NCI-H1105 treated with DMSO at 0.1 percent for 48 hours (cell line): ENCODE measurements around the gene HRK.
"Not testable (repeated sequence)": the region's sequence is repeated elsewhere in the genome, so short reads cannot be mapped to it uniquely, and the experiment has no call there.

Experiments used
- DNase-seq: peaks from one replicate; lab custom pipeline; 2025; lab: John Stamatoyannopoulos, UW

Gene HRK

GRCh38 chr12:116818341-116818856 is 62.8 kb downstream of the HRK start:
- DNase-seq = peak; percentile 35

GRCh38 chr12:116814766-116815165 is 66.5 kb downstream of the HRK start:
- not testable (repeated sequence) for DNase-seq

GRCh38 chr12:116813271-116814041 is 67.8 kb downstream of the HRK start:
- DNase-seq = no peak

GRCh38 chr12:116812238-116812637 is 69.0 kb downstream of the HRK start:
- DNase-seq = no peak

- no peak for DNase-seq
These were observed 72.8 kb downstream of the HRK start for GRCh38 chr12:116808113-116809105.

GRCh38 chr12:116807546-116807945 is 73.7 kb downstream of the HRK start:
- no peak for DNase-seq

- no peak for DNase-seq
These were observed 74.3 kb downstream of the HRK start for GRCh38 chr12:116806845-116807440.
